K562 (cell line): Measurements from ENCODE around the gene GCNA. TPM values are rescaled to one million over a fixed set of nuclear protein-coding genes. Genes with fewer than 3 reads are reported as not detected.

Experiments used
- ATAC-seq: fragments of 200-7000 bp; cut with Tn5 transposase; 3 replicates; pipeline ENCODE4 v1.9.1; 2020; ENCODE audit warnings: moderate library complexity
- BruUV-seq: library from RNA; stranded (reverse); fragments of 400-500 nt; replicated peaks from 2 replicates; lab custom pipeline; 2021; lab: Mats Ljungman, UMichigan
- CTCF ChIA-PET: fragments of 300-600 bp; formaldehyde crosslinking; extraction: SDS; loops from one replicate; lab custom pipeline; 2021; ENCODE audit warnings: low intra/inter-chr PET ratio; lab: Yijun Ruan, JAX
- POLR2A ChIA-PET: fragments of 300-600, 350-650 bp; sonication (Branson Sonifier 250); formaldehyde crosslinking; extraction: SDS; loops from one replicate; lab custom pipeline; 2021; ENCODE audit warnings: antibody characterized with exemption, inconsistent platforms; lab: Yijun Ruan, JAX
- DNase-seq, 4 experiments: peaks; one replicate each; pipeline versions ENCODE4 v3.0.0 to v3.0.0-alpha.2; 2011 to 2018; ENCODE audit warnings: low spot score in 3 of 4, mixed read lengths in 3 of 4; ENCODE audit errors: extremely low read depth in 1 of 4
- FAIRE-seq: peaks from 2 replicates; lab custom pipeline; 2011; peaks lifted over from hg19 to GRCh38; lab: Jason Lieb, UNC
- H2AFZ ChIP-seq: 2 replicates; pipeline ENCODE4 v1.6.0; 2011; ENCODE audit warnings: low read depth, low read length, control low read depth, inconsistent platforms
- H3K27ac ChIP-seq: fragments of 200-600 bp; 3 replicates; pipeline ENCODE4 v1.8.0; 2011; ENCODE audit warnings: low read depth, mild to moderate bottlenecking, control low read depth, inconsistent platforms, low read length, moderate library complexity, mixed read lengths; ENCODE audit errors: extremely low read depth
- H3K27me3 ChIP-seq, 2 experiments: fragments of 300-600 bp in 1 of 2; 2 replicates in 1 of 2; 3 replicates in 1 of 2; pipeline versions ENCODE4 v1.6.0 to v1.8.0; 2011; ENCODE audit warnings: inconsistent platforms in 2 of 2, low read length in 2 of 2, mild to moderate bottlenecking in 1 of 2, mixed read lengths in 1 of 2, moderate library complexity in 1 of 2; ENCODE audit not compliant: control insufficient read depth in 2 of 2, insufficient read depth in 2 of 2
- H3K36me3 ChIP-seq: fragments of 300-600 bp; 3 replicates; pipeline ENCODE4 v1.8.0; 2011; ENCODE audit warnings: mild to moderate bottlenecking, low read length, inconsistent platforms; ENCODE audit not compliant: control insufficient read depth, insufficient read depth
- H3K4me1 ChIP-seq, 2 experiments: fragments of 200-600 bp in 1 of 2; replicated peaks in 1 of 2; 2 replicates in 1 of 2; 3 replicates in 1 of 2; pipeline versions ENCODE4 v1.5.1 to v1.8.0; 2011; ENCODE audit warnings: inconsistent platforms in 2 of 2, low read length in 2 of 2, mild to moderate bottlenecking in 1 of 2, mixed read lengths in 1 of 2, moderate library complexity in 1 of 2; ENCODE audit not compliant: control insufficient read depth in 2 of 2, insufficient read depth in 2 of 2
- H3K4me2 ChIP-seq: 2 replicates; pipeline ENCODE4 v1.6.1; 2011; ENCODE audit warnings: low read length, control low read depth, inconsistent platforms, mixed read lengths; ENCODE audit not compliant: insufficient read depth
- H3K4me3 ChIP-seq: fragments of 200-600 bp; sonication (generic), shearing (Covaris generic); 2 replicates; pipeline ENCODE4 v1.5.1; 2016; ENCODE audit warnings: control low read depth, inconsistent platforms
- H3K79me2 ChIP-seq: fragments of 200-600 bp; 3 replicates; pipeline ENCODE4 v1.8.0; 2011; ENCODE audit warnings: low read length, inconsistent platforms; ENCODE audit not compliant: control insufficient read depth, insufficient read depth
- H3K9ac ChIP-seq, 2 experiments: 2 replicates each; pipeline versions ENCODE4 v1.6.0 to v1.6.1; 2011; ENCODE audit warnings: low read depth in 2 of 2, low read length in 2 of 2, control low read depth in 1 of 2, inconsistent platforms in 1 of 2, mild to moderate bottlenecking in 1 of 2, mixed read lengths in 1 of 2; ENCODE audit not compliant: insufficient read depth in 1 of 2
- H3K9me1 ChIP-seq: one replicate; pipeline ENCODE4 v1.6.0; 2011; ENCODE audit warnings: inconsistent platforms, mild to moderate bottlenecking, low read length, moderate library complexity; ENCODE audit not compliant: control insufficient read depth, insufficient read depth
- H3K9me3 ChIP-seq: replicated peaks from 2 replicates; pipeline ENCODE4 v1.5.1; 2011; ENCODE audit warnings: low read depth, low read length, inconsistent platforms; ENCODE audit not compliant: control insufficient read depth, insufficient read depth
- H4K20me1 ChIP-seq: replicated peaks from 2 replicates; pipeline ENCODE4 v1.6.1; 2011; ENCODE audit warnings: low read length, inconsistent platforms, mixed read lengths; ENCODE audit not compliant: control insufficient read depth, insufficient read depth
- ETV6 ChIP-seq, 3 experiments: fragments of 150-350 bp in 1 of 3; sonication (generic) in 1 of 3; formaldehyde crosslinking in 1 of 3; IDR thresholded peaks; 2 replicates each; pipeline versions ENCODE4 v1.6.1 to v1.8.0; 2014 to 2022; ENCODE audit warnings: borderline replicate concordance in 2 of 3, low read depth in 2 of 3, antibody characterized with exemption in 1 of 3, low read length in 1 of 3, mild to moderate bottlenecking in 1 of 3, missing genetic modification reagents in 1 of 3
- MEF2D ChIP-seq: conservative IDR thresholded peaks from 2 replicates; pipeline ENCODE4 v1.6.1; 2016; ENCODE audit warnings: low read depth, missing genetic modification characterization, missing compliant biosample characterization
- ZBTB17 ChIP-seq: fragments of 450-650 bp; formaldehyde crosslinking; IDR thresholded peaks from 2 replicates; pipeline ENCODE4 v1.4.0; 2020; ENCODE audit warnings: mild to moderate bottlenecking
- ZC3H4 ChIP-seq: sonication (generic); formaldehyde crosslinking; IDR thresholded peaks from 2 replicates; pipeline ENCODE4 v1.9.0; 2021; ENCODE audit warnings: missing genetic modification reagents, borderline replicate concordance
- WGBS: fragments of 100-300 bp; shearing (Covaris generic); methylation state at CpG from one replicate; pipeline ENCODE4 v1.1.6; 2016; ENCODE audit warnings: low coverage, mixed read lengths; ENCODE audit not compliant: insufficient coverage; ENCODE audit errors: missing lambda C conversion rate; 5-methylcytosine and 5-hydroxymethylcytosine counted together
- in situ Hi-C: fragments of 300-500 bp; cut with MboI; formaldehyde crosslinking; loops from 4 replicates; pipeline ENCODE4 v1.15.0; 2018; ENCODE audit warnings: inconsistent platforms, mixed read lengths
- intact Hi-C: fragments of 100-400 bp; cut with micrococcal nuclease; formaldehyde crosslinking; loops from 2 replicates; pipeline ENCODE4 v1.14.2; 2022
- polyA plus RNA-seq, 8 experiments: library from polyadenylated mRNA; depleted of rRNA in 4 of 8; stranded (reverse) in 5 of 8; unstranded in 3 of 8; fragments of >200 nt; fragmentation: Nextera tagmentation in 2 of 8; fragmentation: Illumina TruSeq in 1 of 8; extraction: Ambion mirVana in 2 of 8; extraction: Trizol in 1 of 8; gene quantifications; 2 replicates each; pipeline versions ENCODE4 v1.2.1 to v1.2.3, GENCODE V29; 2011 to 2014; ENCODE audit warnings: inconsistent platforms in 1 of 8, missing spikeins in 1 of 8
- total RNA-seq, 7 experiments: library from RNA; depleted of rRNA in 6 of 7; stranded (reverse); fragments of >200 nt in 6 of 7; fragmentation: Illumina TruSeq in 2 of 7; extraction: Trizol in 2 of 7; gene quantifications; 2 replicates each; pipeline versions ENCODE4 v1.2.1 to v1.2.3, GENCODE V29; 2011 to 2021; ENCODE audit warnings: low replicate concordance in 1 of 7
- TF ChIP-seq, protein P1 (sequence below), 2 experiments: fragments of 250-450 bp in 1 of 2; fragments of 450-650 bp in 1 of 2; sonication (Bioruptor Pico) in 1 of 2; IDR thresholded peaks; 2 replicates each; pipeline versions ENCODE4 v1.6.1 to v1.8.0; 2016 to 2021; ENCODE audit warnings: mild to moderate bottlenecking in 2 of 2, moderate library complexity in 2 of 2, missing compliant biosample characterization in 1 of 2, missing genetic modification characterization in 1 of 2
- TF ChIP-seq, protein P2 (sequence below): fragments of 250-450 bp; sonication (Bioruptor Pico); IDR thresholded peaks from 2 replicates; pipeline ENCODE4 v1.8.0; 2022; ENCODE audit warnings: moderate library complexity, mild to moderate bottlenecking, inconsistent platforms

GCNA gene
- total and polyA plus RNA-seq, 9 of the 15 experiments (the other 6 are each of a cell fraction or from before 2014, with no cell fraction given), result 0.27 to 1.5 (median 0.86) TPM

DNA sequence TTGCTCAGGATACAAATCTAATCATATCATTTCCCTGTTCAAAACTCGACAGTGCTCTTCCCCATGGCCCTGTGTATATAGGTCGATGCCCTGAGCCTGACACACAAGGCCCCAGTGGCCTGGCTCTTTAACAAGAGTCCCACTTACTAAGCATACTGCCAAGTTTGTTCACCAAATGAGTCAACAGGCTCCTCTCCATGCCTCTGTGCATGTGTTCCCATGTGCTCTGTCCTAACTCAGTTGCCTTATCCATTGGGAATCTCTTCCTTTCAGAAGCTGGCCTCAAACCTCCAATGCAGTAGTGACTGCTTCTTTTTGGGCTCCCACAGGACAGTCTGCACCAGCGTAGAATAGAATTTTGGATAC, 59.0 kb downstream of the GCNA start:
- no peak overlapping the region for H2AFZ ChIP-seq
- ChIA-PET CTCF (no interaction called here), POLR2A (no interaction called here)
- BruUV-seq, result no TSS peak
- TF ChIP-seq ETV6 (IDR thresholded peaks at IDR 0.05; ENCODE audit: borderline replicate concordance in 1 of 2, low read depth in 2 of 2, low read length in 1 of 2) (no peak), ETV6 (CRISPR knock-in tag; IDR thresholded peaks at IDR 0.05; ENCODE audit: borderline replicate concordance) (no peak), MEF2D (tag) (no peak), ZC3H4 (CRISPR knock-in tag) (no peak), ZBTB17 (CRISPR knock-in tag) (no peak)
- TF ChIP-seq, protein P1, sequence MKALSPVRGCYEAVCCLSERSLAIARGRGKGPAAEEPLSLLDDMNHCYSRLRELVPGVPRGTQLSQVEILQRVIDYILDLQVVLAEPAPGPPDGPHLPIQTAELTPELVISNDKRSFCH (CRISPR knock-in tag; IDR thresholded peaks at IDR 0.05), result no peak
- TF ChIP-seq, protein P1 (tag; IDR thresholded peaks at IDR 0.05), result no peak
- TF ChIP-seq, protein P2, sequence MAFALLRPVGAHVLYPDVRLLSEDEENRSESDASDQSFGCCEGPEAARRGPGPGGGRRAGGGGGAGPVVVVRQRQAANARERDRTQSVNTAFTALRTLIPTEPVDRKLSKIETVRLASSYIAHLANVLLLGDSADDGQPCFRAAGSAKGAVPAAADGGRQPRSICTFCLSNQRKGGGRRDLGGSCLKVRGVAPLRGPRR (CRISPR knock-in tag), result no peak
- WGBS, result 53% methylated on average over 3 of the region's 3 CpGs
- H4K20me1 ChIP-seq, result no peaks in the 10 kb centered on the region
- H3K36me3 ChIP-seq, result no peaks in the 10 kb centered on the region
- DNase-seq (no peak), ATAC-seq (no peak), FAIRE-seq (no peak)
- H3K9me3 ChIP-seq, result no peaks in the 10 kb centered on the region
- H3K4me3 ChIP-seq, result no peak overlapping the region
- H3K9ac ChIP-seq, result no peak overlapping the region
- H3K27me3 ChIP-seq, result no peaks in the 10 kb centered on the region
- H3K9me1 ChIP-seq, result no peaks in the 10 kb centered on the region
- in situ Hi-C loops (no loop called here), intact Hi-C loops (no loop called here)
- no peaks in the 10 kb centered on the region; a peak in 1 of 5 replicates for H3K4me1 ChIP-seq
- H3K27ac ChIP-seq, result no peak overlapping the region
- no peak overlapping the region for H3K4me2 ChIP-seq
- H3K79me2 ChIP-seq, result no peaks in the 10 kb centered on the region
